Forelimb muscle (tissue), 1 donor: ENCODE data around the gene TSHZ1. TPM values are rescaled to one million over a fixed set of nuclear protein-coding genes. Genes with fewer than 3 reads are reported as not detected.
"Not testable (repeated sequence)": the region's sequence is repeated elsewhere in the genome, so short reads cannot be mapped to it uniquely, and the experiment has no call there.

Experiments
- DNase-seq: peaks from one replicate; pipeline ENCODE4 v3.0.0-alpha.2; 2013; ENCODE audit warnings: low read depth
- polyA plus RNA-seq: library from polyadenylated mRNA; unstranded; fragments of 120-200 nt; gene quantifications from one replicate; pipeline ENCODE4 v1.2.1, GENCODE V29; 2013; ENCODE audit not compliant: insufficient read length

Gene TSHZ1
- polyA plus RNA-seq, 1 donor = 22.7 TPM

GRCh38 chr18:75179819-75180600, 30.6 kb upstream of the TSHZ1 start:
- no peak for DNase-seq

DNA sequence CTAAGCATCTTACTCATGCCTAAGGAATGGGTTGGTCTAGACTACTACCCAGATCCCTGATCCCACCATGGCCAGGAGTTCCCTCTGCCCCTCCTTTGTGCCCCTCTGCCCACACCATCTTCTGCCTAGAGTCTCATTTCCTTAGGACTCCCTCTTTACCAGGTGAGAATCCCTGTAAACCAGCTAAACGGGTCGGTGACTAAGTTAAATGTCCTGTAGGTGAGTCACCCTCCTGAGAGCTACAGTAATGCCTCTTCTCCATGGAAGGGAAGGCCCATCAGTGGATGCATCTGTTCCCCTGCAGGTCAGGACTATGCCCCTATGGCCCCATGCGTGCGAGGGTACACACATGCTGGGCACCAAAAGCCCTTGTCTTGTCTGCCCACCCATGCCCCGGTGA, 27.1 kb upstream of the TSHZ1 start:
- DNase-seq = no peak

DNA sequence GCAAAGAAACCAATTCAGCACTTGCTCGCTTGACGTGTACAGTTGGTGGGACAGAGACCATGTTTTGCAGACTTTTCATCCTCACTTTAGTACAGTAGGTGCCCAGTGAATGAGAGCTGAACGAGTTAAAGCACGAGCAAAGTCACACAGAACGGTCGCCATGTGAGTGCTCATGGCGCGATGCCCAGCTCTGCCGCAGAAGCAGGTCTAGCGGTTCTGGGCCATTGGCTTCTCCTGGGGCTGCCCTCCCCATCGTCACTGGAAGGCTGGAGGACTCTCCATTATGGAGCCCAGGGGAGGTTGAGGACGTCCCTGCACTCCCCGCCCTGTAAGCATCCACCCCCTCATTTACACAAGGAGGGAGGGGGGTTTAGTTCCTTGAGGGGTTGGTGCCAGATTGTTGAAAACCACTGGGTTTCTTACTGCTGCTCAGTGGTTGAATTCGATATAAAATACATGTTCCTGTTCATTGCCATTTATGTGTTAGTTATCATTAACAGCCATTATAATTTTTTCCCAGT, 26.6 kb upstream of the TSHZ1 start:
- no peak for DNase-seq

DNA sequence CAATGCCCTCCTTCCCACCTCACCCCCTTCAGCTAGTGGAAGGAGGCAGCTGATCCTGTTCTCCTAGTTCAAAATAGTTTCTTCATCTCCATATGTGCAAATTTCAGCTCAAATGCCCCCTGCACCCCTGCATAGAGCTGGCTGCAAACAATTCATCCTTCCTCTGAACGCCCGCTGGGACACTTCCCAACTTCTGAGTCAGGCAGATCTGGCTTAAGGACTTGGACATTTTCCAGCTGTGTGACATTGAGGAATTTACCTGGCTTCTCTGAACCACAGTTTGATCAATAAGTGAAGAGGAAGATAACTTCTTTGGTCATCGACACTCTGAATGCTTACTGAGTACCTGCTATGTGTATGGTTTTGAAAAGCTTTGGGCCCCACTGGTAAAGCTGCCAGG, 25.1 kb upstream of the TSHZ1 start:
- DNase-seq = no peak

- DNase-seq = not testable (repeated sequence)
Measured at GRCh38 chr18:75187702-75188101, 22.9 kb upstream of the TSHZ1 start.

DNA sequence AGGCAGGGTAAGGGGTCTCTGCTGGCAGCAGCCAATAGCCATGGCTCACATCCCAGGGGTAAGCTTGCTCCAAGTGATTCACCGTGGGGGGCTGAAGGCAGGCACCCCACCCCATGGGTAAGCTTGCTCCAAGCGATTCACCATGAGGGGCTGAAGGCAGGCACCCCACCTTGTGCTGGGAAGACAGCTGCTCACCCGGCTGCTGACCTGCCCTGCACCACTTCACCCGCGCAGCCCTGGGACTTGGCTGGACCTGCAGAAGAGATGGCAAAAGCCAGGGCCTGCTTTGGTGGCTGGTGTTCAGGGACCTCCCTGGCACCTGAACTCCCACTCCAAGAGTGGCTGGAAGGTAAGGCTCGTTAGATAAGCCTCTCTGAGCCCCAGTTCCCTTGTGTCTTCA, 20.9 kb upstream of the TSHZ1 start:
- DNase-seq = no peak

DNA sequence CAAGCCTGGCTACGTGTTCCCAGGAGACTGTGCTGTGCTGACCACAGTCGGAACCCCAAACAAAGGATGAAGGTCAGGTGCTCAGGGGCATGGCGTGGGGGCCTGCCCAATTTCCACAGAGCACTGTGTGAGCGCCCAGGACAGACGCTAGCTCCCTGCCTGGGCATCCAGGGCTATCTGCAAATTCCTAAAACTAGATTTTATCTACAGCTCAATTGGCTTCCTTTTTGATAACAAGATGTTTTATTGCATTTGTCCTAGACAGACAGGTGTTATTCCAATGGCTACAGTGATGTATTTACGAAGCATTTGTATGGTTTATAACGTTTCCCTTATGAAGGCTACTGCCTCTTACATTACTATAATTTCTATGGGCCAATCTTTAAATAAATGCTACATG, 17.7 kb upstream of the TSHZ1 start:
- no peak for DNase-seq

DNA sequence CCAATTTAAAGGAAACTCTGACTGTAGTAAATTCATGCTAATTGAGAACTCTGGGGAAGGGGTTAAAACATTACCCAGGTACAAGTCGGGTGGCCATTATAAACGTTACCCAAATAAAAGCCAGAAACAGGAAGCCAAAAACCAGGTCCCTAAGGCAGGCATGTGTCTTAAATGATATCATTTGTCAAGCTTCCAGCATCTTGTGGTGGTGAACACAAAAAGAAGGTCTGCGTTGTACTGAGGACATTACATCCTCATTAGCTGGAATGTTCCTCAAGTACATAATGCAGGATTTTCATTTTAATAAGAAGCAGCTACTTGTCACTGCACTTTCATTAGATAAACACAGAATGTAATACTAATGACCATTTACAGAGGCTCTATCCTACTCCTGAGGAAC, 12.6 kb upstream of the TSHZ1 start:
- DNase-seq = no peak

DNA sequence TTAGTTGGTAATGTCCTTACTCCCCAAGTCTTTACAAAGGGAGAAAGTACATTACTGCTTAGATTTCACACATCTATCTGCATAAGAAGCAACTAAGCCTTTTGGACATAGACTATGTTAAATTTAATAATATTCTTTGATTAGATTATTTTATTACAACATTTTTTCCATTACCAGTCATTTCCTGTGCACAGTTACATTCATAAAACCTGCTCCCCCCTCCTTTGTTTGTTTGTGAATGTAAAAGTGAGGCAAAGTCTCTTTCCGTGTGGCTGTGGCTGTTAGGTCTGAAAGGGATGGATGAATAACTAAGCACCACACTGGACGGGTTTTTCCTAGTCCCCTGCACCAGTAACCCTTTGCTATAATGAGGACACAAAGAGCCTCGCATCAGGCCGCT, 11.3 kb upstream of the TSHZ1 start:
- no peak for DNase-seq

DNA sequence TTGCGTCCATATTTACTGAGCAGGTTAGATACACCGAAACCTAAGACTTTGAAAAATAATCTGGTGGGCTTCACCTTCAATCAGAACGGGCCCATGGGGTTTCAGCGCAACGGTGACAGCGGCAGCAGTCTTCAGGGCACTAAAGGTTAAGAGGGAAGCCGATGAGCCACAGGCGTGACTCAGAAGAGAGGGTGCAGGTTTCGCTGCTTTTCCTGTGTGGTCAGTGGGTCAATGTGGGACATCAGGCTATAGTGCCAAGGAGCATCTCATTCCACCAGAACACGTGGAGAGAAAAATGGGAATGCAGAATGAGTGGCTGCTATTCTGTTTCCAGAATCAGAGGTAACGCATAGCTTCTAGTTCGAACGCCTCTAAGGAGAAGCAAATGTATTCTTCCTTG, 10.5 kb upstream of the TSHZ1 start:
- DNase-seq = no peak

- DNase-seq = no peak
Measured at GRCh38 chr18:75200605-75201280, 9.9 kb upstream of the TSHZ1 start.

GRCh38 chr18:75201282-75202270, 9.0 kb upstream of the TSHZ1 start:
- no peak for DNase-seq

DNA sequence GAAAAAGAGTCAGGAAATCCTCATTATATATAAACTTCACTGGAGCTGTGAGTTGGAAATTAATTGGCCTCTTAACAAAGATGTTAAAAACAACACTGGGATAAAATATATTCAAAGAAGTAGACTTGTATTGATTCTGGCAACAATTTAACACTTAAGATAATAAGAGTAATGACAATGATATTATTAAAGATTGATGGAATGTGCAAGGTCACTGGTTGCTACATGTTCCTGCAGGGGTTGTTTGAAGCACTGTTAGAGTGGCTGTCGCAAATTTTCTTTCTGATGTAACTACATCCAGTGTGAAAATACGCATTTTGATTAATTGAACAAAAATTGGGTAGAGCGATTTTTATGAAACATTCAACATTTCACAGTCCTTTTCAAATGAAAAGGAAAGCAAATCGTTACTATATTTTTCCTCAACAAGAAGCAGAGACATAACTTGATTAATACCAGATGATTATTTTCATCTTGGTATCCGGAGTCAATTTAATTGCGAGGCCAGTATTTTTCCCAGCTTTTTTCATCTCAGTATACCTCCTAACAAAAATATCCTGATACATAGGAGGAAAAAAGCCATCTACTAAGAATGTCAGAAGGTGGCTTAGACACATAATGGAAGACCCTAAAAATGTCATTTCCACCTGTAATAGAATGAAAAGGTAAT, 7.8 kb upstream of the TSHZ1 start:
- no peak for DNase-seq

- no peak for DNase-seq
Measured at GRCh38 chr18:75203416-75204268, 7.0 kb upstream of the TSHZ1 start.

- no peak for DNase-seq
Measured at GRCh38 chr18:75204269-75204731, 6.3 kb upstream of the TSHZ1 start.

DNA sequence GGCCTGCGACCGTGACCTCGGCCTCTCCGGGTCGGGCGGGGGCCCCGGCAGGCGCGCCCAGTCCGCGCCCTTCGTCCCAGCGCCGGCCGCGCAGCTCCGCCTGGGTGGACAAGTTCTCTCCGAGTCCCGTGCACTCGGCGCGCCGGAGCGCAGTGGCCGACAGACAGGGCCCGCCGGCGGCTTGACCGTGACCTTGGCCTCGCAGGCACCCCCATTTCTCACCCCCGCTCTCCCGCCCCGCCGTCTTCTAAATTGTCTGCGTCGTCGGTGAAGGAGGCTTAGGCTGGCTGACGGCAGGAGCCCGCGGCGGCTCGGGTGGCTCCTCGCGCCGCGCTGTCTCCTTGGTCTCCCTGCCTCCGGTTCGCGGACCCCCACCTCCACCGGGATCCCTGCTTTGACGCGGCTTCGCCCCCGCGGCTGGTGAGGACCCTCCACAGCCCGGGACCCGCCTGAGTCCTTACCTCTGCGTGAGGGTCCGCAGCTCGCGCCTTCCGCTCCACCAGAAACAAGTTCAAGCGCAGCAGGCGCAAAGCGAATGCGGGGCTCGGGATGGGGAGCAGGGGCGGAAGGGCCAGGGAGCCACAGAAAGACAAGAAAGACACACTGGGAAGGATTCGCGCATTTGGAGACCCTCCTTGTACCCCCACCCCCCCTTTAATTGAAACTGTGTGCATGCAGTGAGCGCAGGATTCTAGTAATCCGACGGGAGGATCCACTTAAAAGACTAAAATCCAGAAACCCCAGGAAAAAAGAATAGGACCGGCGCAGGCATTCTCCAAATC, 5.7 kb upstream of the TSHZ1 start:
- no peak for DNase-seq

DNA sequence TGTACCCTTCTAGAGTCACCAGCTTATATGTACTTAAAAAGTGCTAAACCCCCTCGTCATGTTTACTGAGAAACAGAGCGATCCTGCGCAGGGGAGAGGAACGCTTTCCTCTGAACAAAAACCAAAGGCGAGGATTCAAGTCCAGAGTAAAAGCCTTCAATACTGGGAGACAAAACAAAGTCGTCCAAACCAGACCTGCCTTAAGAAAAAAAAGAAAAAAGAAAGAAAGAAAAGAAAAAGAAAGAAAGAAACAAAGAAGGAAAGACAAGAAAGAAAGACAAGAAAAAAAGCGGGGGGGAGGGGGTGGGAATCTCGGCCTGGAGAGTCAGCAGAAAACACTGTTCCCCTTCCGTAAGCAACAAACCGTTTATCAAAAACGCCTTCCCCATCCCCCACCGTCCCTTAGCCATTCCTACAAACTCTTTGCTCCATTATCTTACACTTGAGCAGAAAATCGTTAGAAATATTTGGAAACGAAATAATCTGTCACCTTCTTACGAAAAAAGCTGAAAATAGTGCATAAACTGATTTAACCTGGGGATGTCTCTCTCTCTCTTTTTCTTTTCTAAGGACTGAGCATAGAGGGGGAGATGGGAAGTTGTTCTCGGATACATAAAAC, 5.0 kb upstream of the TSHZ1 start:
- no peak for DNase-seq

GRCh38 chr18:75206452-75207309, 3.9 kb upstream of the TSHZ1 start:
- no peak for DNase-seq
